Measurements from ENCODE around the gene PCID2. TPM values are rescaled to one million over a fixed set of nuclear protein-coding genes. Genes with fewer than 3 reads are reported as not detected.
A peak's percentile ranks its signal among the peaks of the same experiment; 100 is the strongest.

The PCID2 gene
- total and polyA plus RNA-seq, 2 of the 13 experiments (the other 11 are each of a cell fraction or from before 2014, with no cell fraction given): 65.0 to 111 TPM

GRCh38 chr13:113157929-113158747, 50.3 kb downstream of the PCID2 start, which contains the start of gene PROZ (continued):
- TF ChIP-seq ZNF121 (CRISPR knock-in tag; IDR thresholded peaks at IDR 0.05): peak; percentile 37; the same call in 1 of the 2 replicates
- peak; percentile 66; the same call in 1 of the 2 replicates for TF ChIP-seq CBFB (CRISPR knock-in tag; IDR thresholded peaks at IDR 0.05)
- TF ChIP-seq JUND (CRISPR knock-in tag; IDR thresholded peaks at IDR 0.05): no peak
- peak; percentile 90 for TF ChIP-seq CBX5 (CRISPR knock-in tag; IDR thresholded peaks at IDR 0.05; ENCODE audit: borderline replicate concordance)
- TF ChIP-seq ZFP36L1 (CRISPR knock-in tag; IDR thresholded peaks at IDR 0.05): no peak
- TF ChIP-seq PATZ1 (CRISPR knock-in tag; IDR thresholded peaks at IDR 0.05): peak; percentile 50; the same call in 1 of the 2 replicates
- TF ChIP-seq ZNF564 (CRISPR knock-in tag; IDR thresholded peaks at IDR 0.05): no peak
- TF ChIP-seq ZXDC (CRISPR knock-in tag; IDR thresholded peaks at IDR 0.05): no peak
- TF ChIP-seq ZNF281 (CRISPR knock-in tag; IDR thresholded peaks at IDR 0.05; ENCODE audit: borderline replicate concordance): peak; percentile 100
- TF ChIP-seq TBX3 (IDR thresholded peaks at IDR 0.05; ENCODE audit: borderline replicate concordance): peak; percentile 41; the same call in 1 of the 2 replicates
- TF ChIP-seq SSRP1 (CRISPR knock-in tag; IDR thresholded peaks at IDR 0.05): no peak
- TF ChIP-seq ARNTL (CRISPR knock-in tag; IDR thresholded peaks at IDR 0.05): peak; percentile 76
- TF ChIP-seq NPAS2 (CRISPR knock-in tag; IDR thresholded peaks at IDR 0.05; ENCODE audit: borderline replicate concordance): no peak
- TF ChIP-seq THAP11 (CRISPR knock-in tag; IDR thresholded peaks at IDR 0.05): 0 out of 2 replicates have a peak, but pooled peaks have one; percentile 41
- TF ChIP-seq, protein P1, sequence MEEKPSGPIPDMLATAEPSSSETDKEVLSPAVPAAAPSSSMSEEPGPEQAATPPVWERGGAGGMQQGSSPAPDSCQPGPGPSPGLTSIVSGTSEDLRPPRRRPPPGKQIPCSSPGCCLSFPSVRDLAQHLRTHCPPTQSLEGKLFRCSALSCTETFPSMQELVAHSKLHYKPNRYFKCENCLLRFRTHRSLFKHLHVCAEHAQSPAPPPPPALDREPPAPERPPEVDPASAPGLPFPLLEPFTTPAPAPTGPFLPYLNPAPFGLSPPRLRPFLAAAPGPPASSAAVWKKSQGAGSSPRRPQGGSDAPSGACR (CRISPR knock-in tag; IDR thresholded peaks at IDR 0.05): peak; percentile 87
- no peak for TF ChIP-seq ATM (IDR thresholded peaks at IDR 0.05; ENCODE audit: borderline replicate concordance)
- TF ChIP-seq TBP (CRISPR knock-in tag; IDR thresholded peaks at IDR 0.05): no peak
- peak; percentile 61 for TF ChIP-seq ZNF441 (CRISPR knock-in tag; IDR thresholded peaks at IDR 0.05; ENCODE audit: borderline replicate concordance)
- TF ChIP-seq PHF21A (CRISPR knock-in tag; IDR thresholded peaks at IDR 0.05): peak; percentile 75
- peak; percentile 61 for TF ChIP-seq ZNF263 (CRISPR knock-in tag; IDR thresholded peaks at IDR 0.05)
- peak; percentile 33 for TF ChIP-seq SKI (IDR thresholded peaks at IDR 0.05; ENCODE audit: partially characterized antibody)

Data from HepG2 (cell line).